ENCODE data around the gene SUFU. TPM values are rescaled to one million over a fixed set of nuclear protein-coding genes. Genes with fewer than 3 reads are reported as not detected.
A peak's percentile ranks its signal among the peaks of the same experiment; 100 is the strongest.

Gene SUFU
- total and polyA plus RNA-seq, 2 of the 13 experiments (the other 11 are each of a cell fraction or from before 2014, with no cell fraction given) = 2.9 to 5.5 TPM

DNA sequence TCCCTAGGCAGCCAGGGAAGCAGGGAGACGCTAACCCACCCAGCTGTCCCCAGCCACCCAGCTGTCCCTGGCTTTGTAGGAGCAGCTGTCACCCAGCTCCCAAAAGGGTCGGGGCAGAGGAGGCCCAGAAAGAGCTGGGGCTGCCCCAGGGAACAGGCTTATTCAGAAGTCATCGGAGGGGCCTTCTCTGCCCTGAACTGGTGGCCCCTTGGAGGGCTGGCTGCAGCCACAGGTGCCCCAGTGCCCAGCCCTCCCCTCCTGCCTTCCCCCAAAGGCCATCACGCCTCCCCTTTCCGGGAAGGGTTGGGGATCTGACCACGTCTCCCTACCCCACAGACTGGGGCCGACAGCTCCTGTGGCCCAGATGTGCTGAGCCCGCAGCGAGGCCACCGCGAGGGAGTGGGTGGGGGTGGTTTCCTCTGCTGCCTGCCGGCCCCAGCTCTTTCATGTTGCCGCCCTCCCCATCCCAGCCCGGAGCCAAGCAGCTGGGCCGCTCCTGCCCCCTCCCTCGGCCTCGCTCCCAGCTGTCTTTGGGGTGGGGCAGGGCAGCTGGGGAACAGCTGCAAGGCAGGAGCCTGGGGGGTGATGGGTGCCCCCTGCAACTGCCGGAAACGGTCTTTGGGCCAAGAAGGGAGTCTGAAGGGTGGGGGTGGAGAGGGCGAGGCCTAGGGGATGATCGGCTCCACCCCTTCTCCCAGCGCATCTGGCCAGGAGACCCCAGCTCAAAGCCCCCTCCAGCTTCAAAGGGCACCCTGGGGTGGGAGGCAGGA, 157.3 kb downstream of the SUFU start (continued):
- TF ChIP-seq, protein P1, sequence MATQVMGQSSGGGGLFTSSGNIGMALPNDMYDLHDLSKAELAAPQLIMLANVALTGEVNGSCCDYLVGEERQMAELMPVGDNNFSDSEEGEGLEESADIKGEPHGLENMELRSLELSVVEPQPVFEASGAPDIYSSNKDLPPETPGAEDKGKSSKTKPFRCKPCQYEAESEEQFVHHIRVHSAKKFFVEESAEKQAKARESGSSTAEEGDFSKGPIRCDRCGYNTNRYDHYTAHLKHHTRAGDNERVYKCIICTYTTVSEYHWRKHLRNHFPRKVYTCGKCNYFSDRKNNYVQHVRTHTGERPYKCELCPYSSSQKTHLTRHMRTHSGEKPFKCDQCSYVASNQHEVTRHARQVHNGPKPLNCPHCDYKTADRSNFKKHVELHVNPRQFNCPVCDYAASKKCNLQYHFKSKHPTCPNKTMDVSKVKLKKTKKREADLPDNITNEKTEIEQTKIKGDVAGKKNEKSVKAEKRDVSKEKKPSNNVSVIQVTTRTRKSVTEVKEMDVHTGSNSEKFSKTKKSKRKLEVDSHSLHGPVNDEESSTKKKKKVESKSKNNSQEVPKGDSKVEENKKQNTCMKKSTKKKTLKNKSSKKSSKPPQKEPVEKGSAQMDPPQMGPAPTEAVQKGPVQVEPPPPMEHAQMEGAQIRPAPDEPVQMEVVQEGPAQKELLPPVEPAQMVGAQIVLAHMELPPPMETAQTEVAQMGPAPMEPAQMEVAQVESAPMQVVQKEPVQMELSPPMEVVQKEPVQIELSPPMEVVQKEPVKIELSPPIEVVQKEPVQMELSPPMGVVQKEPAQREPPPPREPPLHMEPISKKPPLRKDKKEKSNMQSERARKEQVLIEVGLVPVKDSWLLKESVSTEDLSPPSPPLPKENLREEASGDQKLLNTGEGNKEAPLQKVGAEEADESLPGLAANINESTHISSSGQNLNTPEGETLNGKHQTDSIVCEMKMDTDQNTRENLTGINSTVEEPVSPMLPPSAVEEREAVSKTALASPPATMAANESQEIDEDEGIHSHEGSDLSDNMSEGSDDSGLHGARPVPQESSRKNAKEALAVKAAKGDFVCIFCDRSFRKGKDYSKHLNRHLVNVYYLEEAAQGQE (IDR thresholded peaks at IDR 0.05; ENCODE audit: borderline replicate concordance in 1 of 2, low read depth in 1 of 2, low read length in 2 of 2) = no peak
- TF ChIP-seq ZNF616 (CRISPR knock-in tag; IDR thresholded peaks at IDR 0.05; ENCODE audit: low read depth) (no peak), ZNF678 (CRISPR knock-in tag; IDR thresholded peaks at IDR 0.05) (0 out of 2 replicates have a peak, but pooled peaks have one; percentile 52), ZNF816 (CRISPR knock-in tag; IDR thresholded peaks at IDR 0.05; ENCODE audit: borderline replicate concordance) (no peak), TOE1 (CRISPR knock-in tag; IDR thresholded peaks at IDR 0.05) (no peak), FOXO1 (CRISPR knock-in tag; IDR thresholded peaks at IDR 0.05) (no peak), ZBTB20 (CRISPR knock-in tag; IDR thresholded peaks at IDR 0.05; ENCODE audit: borderline replicate concordance, low read depth) (no peak; the same call in 1 of the 2 replicates), ZFP36 (IDR thresholded peaks at IDR 0.05; ENCODE audit: borderline replicate concordance, low read depth, low read length, partially characterized antibody) (no peak), PAF1 (CRISPR knock-in tag; IDR thresholded peaks at IDR 0.05) (no peak; the same call in 1 of the 2 replicates), KLF15 (CRISPR knock-in tag; IDR thresholded peaks at IDR 0.05; ENCODE audit: borderline replicate concordance) (peak; percentile 60; the same call in 1 of the 2 replicates), ZNF101 (CRISPR knock-in tag; IDR thresholded peaks at IDR 0.05; ENCODE audit: borderline replicate concordance, low read depth) (no peak), SMAD9 (CRISPR knock-in tag; IDR thresholded peaks at IDR 0.05) (no peak), FOXA1 (IDR thresholded peaks at IDR 0.05) (no peak), FOXA1 (CRISPR knock-in tag; IDR thresholded peaks at IDR 0.05) (no peak), PTBP1 (IDR thresholded peaks at IDR 0.05; ENCODE audit: low read depth, low read length, poor library complexity, severe bottlenecking) (peak; percentile 49), KDM1A (CRISPR knock-in tag; IDR thresholded peaks at IDR 0.05) (peak; percentile 81), ZFP82 (CRISPR knock-in tag; IDR thresholded peaks at IDR 0.05; ENCODE audit: borderline replicate concordance) (no peak), BRD4 (CRISPR knock-in tag; IDR thresholded peaks at IDR 0.05) (no peak), ZSCAN21 (CRISPR knock-in tag; IDR thresholded peaks at IDR 0.05; ENCODE audit: borderline replicate concordance) (no peak), PHF8 (CRISPR knock-in tag; IDR thresholded peaks at IDR 0.05) (peak; percentile 42; the same call in 1 of the 2 replicates), RFX3 (CRISPR knock-in tag; IDR thresholded peaks at IDR 0.05) (no peak), ZFP37 (CRISPR knock-in tag; IDR thresholded peaks at IDR 0.05; ENCODE audit: borderline replicate concordance) (no peak)
- TF ChIP-seq, protein P2, sequence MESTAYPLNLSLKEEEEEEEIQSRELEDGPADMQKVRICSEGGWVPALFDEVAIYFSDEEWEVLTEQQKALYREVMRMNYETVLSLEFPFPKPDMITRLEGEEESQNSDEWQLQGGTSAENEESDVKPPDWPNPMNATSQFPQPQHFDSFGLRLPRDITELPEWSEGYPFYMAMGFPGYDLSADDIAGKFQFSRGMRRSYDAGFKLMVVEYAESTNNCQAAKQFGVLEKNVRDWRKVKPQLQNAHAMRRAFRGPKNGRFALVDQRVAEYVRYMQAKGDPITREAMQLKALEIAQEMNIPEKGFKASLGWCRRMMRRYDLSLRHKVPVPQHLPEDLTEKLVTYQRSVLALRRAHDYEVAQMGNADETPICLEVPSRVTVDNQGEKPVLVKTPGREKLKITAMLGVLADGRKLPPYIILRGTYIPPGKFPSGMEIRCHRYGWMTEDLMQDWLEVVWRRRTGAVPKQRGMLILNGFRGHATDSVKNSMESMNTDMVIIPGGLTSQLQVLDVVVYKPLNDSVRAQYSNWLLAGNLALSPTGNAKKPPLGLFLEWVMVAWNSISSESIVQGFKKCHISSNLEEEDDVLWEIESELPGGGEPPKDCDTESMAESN (CRISPR knock-in tag; conservative IDR thresholded peaks at IDR 0.05) = 0 out of 2 replicates have a peak, but pooled peaks have one; percentile 62
- TF ChIP-seq, protein P3, sequence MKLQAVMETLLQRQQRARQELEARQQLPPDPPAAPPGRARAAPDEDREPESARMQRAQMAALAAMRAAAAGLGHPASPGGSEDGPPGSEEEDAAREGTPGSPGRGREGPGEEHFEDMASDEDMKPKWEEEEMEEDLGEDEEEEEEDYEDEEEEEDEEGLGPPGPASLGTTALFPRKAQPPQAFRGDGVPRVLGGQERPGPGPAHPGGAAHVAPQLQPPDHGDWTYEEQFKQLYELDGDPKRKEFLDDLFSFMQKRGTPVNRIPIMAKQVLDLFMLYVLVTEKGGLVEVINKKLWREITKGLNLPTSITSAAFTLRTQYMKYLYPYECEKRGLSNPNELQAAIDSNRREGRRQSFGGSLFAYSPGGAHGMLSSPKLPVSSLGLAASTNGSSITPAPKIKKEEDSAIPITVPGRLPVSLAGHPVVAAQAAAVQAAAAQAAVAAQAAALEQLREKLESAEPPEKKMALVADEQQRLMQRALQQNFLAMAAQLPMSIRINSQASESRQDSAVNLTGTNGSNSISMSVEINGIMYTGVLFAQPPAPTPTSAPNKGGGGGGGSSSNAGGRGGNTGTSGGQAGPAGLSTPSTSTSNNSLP (IDR thresholded peaks at IDR 0.05; ENCODE audit: low read depth, low read length) = no peak

Measured in HepG2 (cell line).